Skeletal muscle tissue (tissue), 5 donors: Measurements from ENCODE around the gene HOXD12. TPM values are rescaled to one million over a fixed set of nuclear protein-coding genes. Genes with fewer than 3 reads are reported as not detected.

ENCODE experiments used
- H3K27ac ChIP-seq: one replicate; pipeline ENCODE4 v1.7.0; 2013; ENCODE audit warnings: mild to moderate bottlenecking, low read depth, low read length, inconsistent platforms
- H3K27me3 ChIP-seq, 3 donors: one replicate each; pipeline ENCODE4 v1.7.0; 2013; ENCODE audit warnings: low read length in 3 of 3; ENCODE audit not compliant: control insufficient read depth in 3 of 3, insufficient read depth in 3 of 3
- H3K36me3 ChIP-seq, 3 donors: one replicate each; pipeline ENCODE4 v1.7.0; 2013; ENCODE audit warnings: low read length in 3 of 3; ENCODE audit not compliant: control insufficient read depth in 3 of 3, insufficient read depth in 3 of 3
- H3K4me1 ChIP-seq, 3 donors: one replicate each; pipeline ENCODE4 v1.7.0; 2013; ENCODE audit warnings: low read length in 3 of 3, mild to moderate bottlenecking in 3 of 3; ENCODE audit not compliant: control insufficient read depth in 3 of 3, insufficient read depth in 3 of 3
- H3K4me3 ChIP-seq, 3 donors: one replicate each; pipeline ENCODE4 v1.7.0; 2013; ENCODE audit warnings: low read length in 3 of 3
- H3K9ac ChIP-seq, 3 donors: one replicate each; pipeline ENCODE4 v1.7.0; 2013; ENCODE audit warnings: low read length in 3 of 3, mild to moderate bottlenecking in 3 of 3, moderate library complexity in 2 of 3, low read depth in 1 of 3
- H3K9me3 ChIP-seq, 3 donors: one replicate each; pipeline ENCODE4 v1.7.0; 2013; ENCODE audit warnings: low read length in 3 of 3; ENCODE audit not compliant: control insufficient read depth in 3 of 3
- small RNA-seq: library from RNA; depleted of rRNA; stranded (forward); fragments of <200 nt; gene quantifications from one replicate; pipeline ENCODE3, GENCODE V24; 2014
- total RNA-seq: library from RNA; depleted of rRNA; stranded (reverse); fragments of >200 nt; gene quantifications from one replicate; pipeline ENCODE4 v1.2.3, GENCODE V29; 2014
- donor health status: Osteomylitis.

Gene HOXD12
- total RNA-seq, 1 donor from 2014 or later = not detected

DNA sequence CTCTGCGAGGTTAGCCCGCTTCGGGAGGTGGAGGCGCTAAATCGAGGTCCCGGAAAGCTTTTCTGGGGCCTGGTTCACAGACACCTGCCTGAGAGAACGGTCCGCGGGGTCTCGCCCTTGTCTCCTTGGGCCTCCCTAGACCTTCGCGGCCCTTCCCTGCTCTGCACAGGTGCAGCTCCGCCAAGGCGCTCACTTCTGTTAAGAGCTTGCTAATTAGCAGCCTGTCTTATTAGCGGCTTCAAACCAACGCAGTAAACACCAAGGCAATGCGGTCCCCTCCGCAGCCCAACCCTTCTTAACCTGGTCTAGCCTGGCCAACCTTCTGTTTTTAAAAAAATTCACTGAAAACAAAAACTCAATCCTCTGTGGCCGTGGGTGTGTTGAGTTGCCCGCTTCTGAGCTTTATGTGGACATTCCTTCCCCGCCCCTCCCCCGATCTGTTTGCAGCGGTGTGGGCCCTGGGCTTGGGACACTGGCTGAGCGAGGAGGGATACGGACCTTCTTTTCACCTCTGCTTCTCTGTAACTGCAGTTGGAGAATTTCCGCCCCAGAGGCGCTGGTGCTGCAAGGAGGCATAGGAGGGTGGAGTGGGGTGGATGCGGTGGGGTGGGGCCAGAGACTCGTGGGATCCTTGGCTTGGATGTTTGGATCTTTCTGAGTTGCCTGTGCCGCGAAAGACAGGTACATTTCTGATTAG, 48.4 kb downstream of the HOXD12 start:
- Histone ChIP-seq H3K36me3 (peaks cover 0 to 4% (median 0%) of the 10 kb centered on the region in 3 donors), H3K27ac (no peak overlapping the region), H3K27me3 (peaks cover 0 to 48% (median 11%) of the 10 kb centered on the region in 3 donors), H3K9me3 (no peaks in the 10 kb centered on the region), H3K4me3 (no peak overlapping the region), H3K9ac (no peak overlapping the region), H3K4me1 (peaks cover 0 to 5% (median 0%) of the 10 kb centered on the region in 3 donors)

DNA sequence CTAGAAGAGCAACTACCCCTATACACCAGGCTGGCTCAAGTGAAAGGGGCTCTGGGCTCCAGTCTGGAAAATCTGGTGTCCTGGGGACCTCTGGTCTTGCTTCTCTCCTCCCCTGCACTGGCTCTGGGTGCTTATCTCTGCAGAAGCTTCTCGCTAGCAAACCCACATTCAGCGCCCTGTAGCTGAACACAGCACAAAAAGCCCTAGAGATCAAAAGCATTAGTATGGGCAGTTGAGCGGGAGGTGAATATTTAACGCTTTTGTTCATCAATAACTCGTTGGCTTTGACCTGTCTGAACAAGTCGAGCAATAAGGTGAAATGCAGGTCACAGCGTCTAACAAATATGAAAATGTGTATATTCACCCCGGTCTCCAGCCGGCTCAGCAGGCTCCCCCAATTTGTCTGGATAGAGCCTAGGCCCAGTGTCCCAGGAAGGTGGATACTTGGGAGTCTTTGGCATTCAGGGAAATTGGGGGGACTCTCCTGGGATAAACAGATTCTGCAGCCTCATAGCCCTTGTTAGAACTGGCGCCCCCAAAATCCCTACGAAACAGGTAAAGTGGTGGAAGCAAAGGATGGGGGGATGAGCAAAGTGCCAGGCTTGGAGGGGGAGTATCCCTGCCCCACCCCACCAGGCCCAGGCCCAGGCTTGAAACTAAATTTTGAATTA, 49.3 kb downstream of the HOXD12 start:
- Histone ChIP-seq H3K27me3 (peaks cover 0 to 44% (median 15%) of the 10 kb centered on the region in 3 donors), H3K4me3 (no peak overlapping the region)

DNA sequence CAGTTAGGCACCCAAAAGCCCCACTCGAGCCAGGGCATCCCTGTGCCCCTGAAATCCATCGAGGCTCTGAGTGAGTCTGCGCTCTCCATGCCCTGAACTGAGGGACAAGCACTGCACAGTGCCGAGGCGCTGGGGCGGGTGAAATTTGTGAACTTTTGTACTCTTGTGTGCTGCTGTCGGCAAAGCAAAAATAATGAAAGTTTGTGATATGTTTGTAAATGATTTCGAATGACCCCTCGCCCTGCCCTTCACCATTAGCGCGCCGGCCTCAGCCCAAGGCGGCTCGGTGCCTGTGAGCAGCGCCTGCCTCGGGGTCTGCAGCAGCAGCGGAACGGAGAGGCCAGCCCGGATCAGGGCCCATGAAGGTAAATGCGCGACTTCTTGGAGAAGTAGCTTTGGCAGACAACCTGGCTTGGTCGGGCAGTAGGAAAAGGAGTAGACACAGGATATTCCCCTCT, 49.9 kb downstream of the HOXD12 start:
- Histone ChIP-seq H3K27me3 (peaks cover 0 to 44% (median 16%) of the 10 kb centered on the region in 3 donors), H3K9ac (no peak overlapping the region), H3K9me3 (no peaks in the 10 kb centered on the region), H3K4me1 (peaks cover 0 to 5% (median 0%) of the 10 kb centered on the region in 3 donors), H3K4me3 (no peak overlapping the region), H3K36me3 (peaks cover 0 to 6% (median 0%) of the 10 kb centered on the region in 3 donors), H3K27ac (no peak overlapping the region)

More for the DNA sequence above, 49.3 kb downstream of the HOXD12 start:
- Histone ChIP-seq H3K27ac (no peak overlapping the region), H3K9ac (no peak overlapping the region), H3K4me1 (peaks cover 0 to 5% (median 0%) of the 10 kb centered on the region in 3 donors), H3K9me3 (no peaks in the 10 kb centered on the region), H3K36me3 (peaks cover 0 to 6% (median 0%) of the 10 kb centered on the region in 3 donors)

DNA sequence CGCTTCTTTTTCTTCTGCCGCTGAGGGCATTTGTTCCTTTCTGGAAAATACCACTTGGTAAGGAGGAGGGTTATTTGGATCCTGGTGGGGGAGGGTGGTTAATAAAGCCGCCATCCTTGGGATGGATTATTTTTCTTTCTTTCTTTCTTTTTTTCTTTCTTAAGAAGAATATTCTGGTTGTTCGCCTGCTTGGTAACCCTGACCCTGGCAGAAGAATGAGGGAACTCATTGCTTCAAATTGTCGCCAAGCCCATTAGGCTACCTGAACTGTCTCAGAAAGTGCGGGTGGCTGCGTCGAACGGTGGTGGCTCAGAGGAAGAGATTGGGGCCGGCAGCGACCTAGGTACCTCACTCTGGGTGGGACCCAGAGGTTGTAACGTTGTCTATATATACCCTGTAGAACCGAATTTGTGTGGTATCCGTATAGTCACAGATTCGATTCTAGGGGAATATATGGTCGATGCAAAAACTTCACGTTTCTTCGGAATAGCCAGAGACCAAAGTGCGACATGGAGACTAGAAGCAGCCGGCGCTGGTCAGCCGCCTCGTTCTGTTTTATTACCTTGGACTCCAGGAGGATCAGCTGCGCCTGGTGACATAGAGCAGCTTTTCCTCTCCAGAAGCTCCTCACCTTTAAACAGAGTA, 50.5 kb downstream of the HOXD12 start:
- Histone ChIP-seq H3K9ac (no peak overlapping the region), H3K27me3 (peaks cover 0 to 42% (median 16%) of the 10 kb centered on the region in 3 donors), H3K4me3 (no peak overlapping the region), H3K36me3 (peaks cover 0 to 6% (median 0%) of the 10 kb centered on the region in 3 donors), H3K4me1 (peaks cover 0 to 3% (median 0%) of the 10 kb centered on the region in 3 donors), H3K9me3 (no peaks in the 10 kb centered on the region), H3K27ac (no peak overlapping the region)

DNA sequence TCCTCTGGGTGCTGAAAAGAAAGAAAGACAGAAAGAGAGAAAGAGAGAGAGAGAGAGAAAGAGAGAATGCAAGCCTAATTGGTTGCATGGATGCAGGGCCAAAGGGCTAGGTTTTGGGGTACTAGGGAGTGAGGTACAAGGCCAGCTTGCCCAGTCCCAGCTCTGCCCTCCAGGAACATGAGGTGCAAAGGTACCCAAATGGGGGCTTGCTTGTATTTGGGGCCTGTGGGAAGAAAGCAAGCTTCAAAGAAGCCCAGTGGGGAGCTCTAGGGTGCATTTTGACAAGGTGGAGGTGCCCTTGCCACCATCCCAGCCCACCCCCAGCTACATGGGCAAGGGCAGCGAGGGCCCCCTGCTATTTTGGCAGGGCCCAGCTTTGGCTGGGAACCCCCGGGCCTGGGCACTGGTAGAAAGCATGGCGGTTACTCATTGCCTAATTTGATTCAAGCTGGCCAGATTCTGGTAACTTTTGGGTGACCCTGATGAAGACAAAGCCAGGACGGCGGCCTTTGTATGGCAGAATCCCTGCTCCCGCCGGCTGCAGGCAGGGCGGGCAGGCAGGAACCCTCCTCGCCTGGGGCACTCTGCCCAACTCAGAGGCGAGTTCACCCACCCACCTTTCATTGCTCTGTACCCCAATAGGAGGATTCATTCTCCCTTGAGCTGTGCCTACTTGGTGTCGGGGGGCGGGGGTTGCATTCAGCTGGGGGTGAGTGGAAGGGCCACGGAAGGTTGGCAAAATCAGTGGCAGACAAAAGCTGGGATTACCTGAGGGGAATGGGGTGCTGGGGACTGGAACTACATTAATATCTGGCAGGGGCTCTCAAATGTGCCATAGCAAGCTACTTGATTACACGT, 51.2 kb downstream of the HOXD12 start:
- no peaks in the 10 kb centered on the region for H3K4me1 ChIP-seq
- H3K9me3 ChIP-seq = no peaks in the 10 kb centered on the region
- H3K27ac ChIP-seq = no peak overlapping the region
- H3K9ac ChIP-seq = no peak overlapping the region
- H3K4me3 ChIP-seq = no peak overlapping the region
- peaks cover 5 to 38% (median 16%) of the 10 kb centered on the region in 3 donors for H3K27me3 ChIP-seq
- peaks cover 0 to 6% (median 0%) of the 10 kb centered on the region in 3 donors for H3K36me3 ChIP-seq

DNA sequence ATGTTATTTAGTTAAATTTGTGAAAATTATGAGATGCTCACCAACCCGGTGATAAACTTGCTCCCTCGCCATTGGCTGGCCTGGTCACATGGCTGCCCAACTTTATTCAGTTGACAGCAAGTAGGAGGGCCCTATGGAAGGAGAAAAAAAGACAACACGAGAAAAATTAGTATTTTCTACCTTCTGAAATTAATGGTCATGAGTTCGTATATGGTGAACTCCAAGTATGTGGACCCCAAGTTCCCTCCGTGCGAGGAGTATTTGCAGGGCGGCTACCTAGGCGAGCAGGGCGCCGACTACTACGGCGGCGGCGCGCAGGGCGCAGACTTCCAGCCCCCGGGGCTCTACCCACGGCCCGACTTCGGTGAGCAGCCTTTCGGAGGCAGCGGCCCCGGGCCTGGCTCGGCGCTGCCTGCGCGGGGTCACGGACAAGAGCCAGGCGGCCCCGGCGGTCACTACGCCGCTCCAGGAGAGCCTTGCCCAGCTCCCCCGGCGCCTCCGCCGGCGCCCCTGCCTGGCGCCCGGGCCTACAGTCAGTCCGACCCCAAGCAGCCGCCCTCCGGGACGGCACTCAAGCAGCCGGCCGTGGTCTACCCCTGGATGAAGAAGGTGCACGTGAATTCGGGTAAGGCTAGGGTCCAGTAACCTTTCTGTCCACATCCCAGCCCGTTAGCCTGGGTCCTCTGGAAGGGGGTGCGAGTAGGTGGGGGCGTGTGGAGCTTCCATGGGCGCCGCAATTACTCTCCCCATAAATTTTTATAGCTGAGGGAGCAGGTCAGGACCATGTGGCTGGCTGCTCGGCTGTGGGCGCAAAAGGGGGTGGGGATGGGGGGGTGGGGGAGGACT, 52.1 kb downstream of the HOXD12 start, which contains the start of gene HOXD4:
Gene HOXD4 (plus strand): TSS at position 109 of the 846 bp plus-strand sequence. CDS start 84 bp downstream, at position 193.
- peak within 1 kb of the TSS in 1 of 3 donors; percentile 13 for H3K4me3 ChIP-seq
- no peaks in the 10 kb centered on the region for H3K9me3 ChIP-seq
- H3K9ac ChIP-seq = no peak within 1 kb of the TSS
- H3K4me1 ChIP-seq = no peaks in the 10 kb centered on the region
- H3K27ac ChIP-seq = no peak within 1 kb of the TSS
- peaks cover 0 to 6% (median 0%) of the 10 kb centered on the region in 3 donors for H3K36me3 ChIP-seq
- H3K27me3 ChIP-seq = peaks cover 5 to 38% (median 23%) of the 10 kb centered on the region in 3 donors

Small RNAs within 50 kb of the gene (small RNA-seq; reads per million reads assigned to genes)
- 45,204 reads per million, percentile 100 among the genes with 10 or more reads in this experiment for gene MIR10B

Other genes with a start within 250 kb of the HOXD12 start
- gene LNPK, start 97.5 kb upstream of the HOXD12 start, total RNA-seq = 45.4 TPM
- gene EVX2, start 15.8 kb upstream of the HOXD12 start, total RNA-seq = under 0.01 TPM
- gene HOXD13, start 7.1 kb upstream of the HOXD12 start, total RNA-seq = under 0.01 TPM
- gene HOXD11, start 7.5 kb downstream of the HOXD12 start, total RNA-seq = not detected
- gene HOXD10, start 17.0 kb downstream of the HOXD12 start, total RNA-seq = 0.52 TPM
- 5.7 TPM for gene HOXD9, start 22.9 kb downstream of the HOXD12 start, total RNA-seq
- 18.8 TPM for gene HOXD8, start 29.9 kb downstream of the HOXD12 start, total RNA-seq
- gene HOXD4, start 51.8 kb downstream of the HOXD12 start, total RNA-seq = 1.0 TPM
- gene HOXD3, start 57.5 kb downstream of the HOXD12 start, total RNA-seq = 4.2 TPM
- 0.52 TPM for gene HOXD1, start 88.9 kb downstream of the HOXD12 start, total RNA-seq
- gene MTX2, start 169.6 kb downstream of the HOXD12 start, total RNA-seq = 27.7 TPM